ENCODE results near the gene NLRP3.

GRCh38 chr1:247435030-247435758, 19.2 kb downstream of the NLRP3 start:
- no peak for TF ChIP-seq CTCF (IDR thresholded peaks at IDR 0.05)
- TF ChIP-seq POLR2A (IDR thresholded peaks at IDR 0.05) = no peak

Data from uterus (tissue), 2 donors.